Neural cell (in vitro differentiated cells): ENCODE results near the gene SYVN1. TPM values are rescaled to one million over a fixed set of nuclear protein-coding genes. Genes with fewer than 3 reads are reported as not detected.

ENCODE experiments used
- H2AFZ ChIP-seq: fragments of 200-600, 300-800 bp; sonication (generic), shearing (Covaris generic); 2 replicates; pipeline ENCODE4 v1.6.0; 2014; ENCODE audit warnings: low read depth, mild to moderate bottlenecking, antibody characterized with exemption, low read length, moderate library complexity
- H3F3A ChIP-seq: fragments of 200-600 bp; shearing (Covaris generic); 2 replicates; pipeline ENCODE4 v1.6.1; 2016; ENCODE audit warnings: mild to moderate bottlenecking, moderate library complexity, mixed read lengths, antibody characterized with exemption, low read length; ENCODE audit not compliant: insufficient read depth, poor library complexity, severe bottlenecking
- H3K27ac ChIP-seq: fragments of 200-600, 300-800 bp; sonication (generic), shearing (Covaris generic); 2 replicates; pipeline ENCODE4 v1.5.1; 2014; ENCODE audit warnings: mild to moderate bottlenecking, low read length, moderate library complexity
- H3K27me3 ChIP-seq: fragments of 300-800, 200-600 bp; sonication (generic), shearing (Covaris generic); 2 replicates; pipeline ENCODE4 v1.6.0; 2014; ENCODE audit warnings: mild to moderate bottlenecking, low read depth, low read length, moderate library complexity; ENCODE audit not compliant: insufficient read depth
- H3K36me3 ChIP-seq: fragments of 300-800, 200-600 bp; sonication (generic), shearing (Covaris generic); 2 replicates; pipeline ENCODE4 v1.5.1; 2014; ENCODE audit warnings: mild to moderate bottlenecking, antibody characterized with exemption, low read length, moderate library complexity; ENCODE audit not compliant: insufficient read depth
- H3K4me2 ChIP-seq: fragments of 300-800, 200-600 bp; sonication (generic), shearing (Covaris generic); 2 replicates; pipeline ENCODE4 v1.6.0; 2014; ENCODE audit warnings: mild to moderate bottlenecking, low read length
- H3K4me3 ChIP-seq: fragments of 300-800, 200-600 bp; sonication (generic), shearing (Covaris generic); 2 replicates; pipeline ENCODE4 v1.5.1; 2014; ENCODE audit warnings: mild to moderate bottlenecking, low read length, moderate library complexity
- H3K79me2 ChIP-seq: fragments of 200-600 bp; shearing (Covaris generic); replicated peaks from 2 replicates; pipeline ENCODE4 v1.6.0; 2014; ENCODE audit warnings: mild to moderate bottlenecking, low read length, moderate library complexity; ENCODE audit not compliant: insufficient read depth
- H3K9ac ChIP-seq: fragments of 300-800, 200-600 bp; sonication (generic), shearing (Covaris generic); 2 replicates; pipeline ENCODE4 v1.6.1; 2016; ENCODE audit warnings: mild to moderate bottlenecking, low read length, mixed read lengths
- H3K9me2 ChIP-seq: fragments of 200-600 bp; shearing (Covaris generic); 2 replicates; pipeline ENCODE4 v1.6.1; 2016; ENCODE audit warnings: mild to moderate bottlenecking, low read length, mixed read lengths; ENCODE audit not compliant: insufficient read depth
- H3K9me3 ChIP-seq: fragments of 200-600, 300-800 bp; sonication (generic), shearing (Covaris generic); 2 replicates; pipeline ENCODE4 v1.6.1; 2016; ENCODE audit warnings: mild to moderate bottlenecking, mixed run types, low read length, moderate library complexity, mixed read lengths
- H4K20me1 ChIP-seq: fragments of 200-600 bp; shearing (Covaris generic); 2 replicates; pipeline ENCODE4 v1.6.1; 2016; ENCODE audit warnings: mild to moderate bottlenecking, mixed run types; ENCODE audit not compliant: insufficient read depth
- CTCF ChIP-seq: fragments of 450-650 bp; IDR thresholded peaks from 2 replicates; pipeline ENCODE4 v1.5.1; 2014; ENCODE audit warnings: antibody characterized with exemption, mild to moderate bottlenecking, moderate library complexity; ENCODE audit not compliant: poor library complexity, severe bottlenecking
- EP300 ChIP-seq: fragments of 450-650 bp; conservative IDR thresholded peaks from 2 replicates; pipeline ENCODE4 v1.6.1; 2014; ENCODE audit warnings: antibody characterized with exemption, mild to moderate bottlenecking, moderate library complexity; ENCODE audit not compliant: poor library complexity, severe bottlenecking
- EZH2 ChIP-seq: fragments of 200-600, 300-800 bp; shearing (Covaris generic), sonication (generic); IDR thresholded peaks from 2 replicates; pipeline ENCODE4 v1.6.1; 2014; ENCODE audit warnings: antibody characterized with exemption, low read length, borderline replicate concordance, mild to moderate bottlenecking; ENCODE audit not compliant: insufficient read depth, poor library complexity, severe bottlenecking
- MXI1 ChIP-seq: fragments of 450-650 bp; conservative IDR thresholded peaks from 2 replicates; pipeline ENCODE4 v1.6.1; 2014; ENCODE audit warnings: antibody characterized with exemption, mild to moderate bottlenecking; ENCODE audit not compliant: poor library complexity, severe bottlenecking
- POLR2AphosphoS5 ChIP-seq: IDR thresholded peaks from 2 replicates; pipeline ENCODE4 v1.6.1; 2012
- RAD21 ChIP-seq: fragments of 450-650 bp; conservative IDR thresholded peaks from 2 replicates; pipeline ENCODE4 v1.6.1; 2014; ENCODE audit warnings: antibody characterized with exemption, mild to moderate bottlenecking, moderate library complexity
- REST ChIP-seq: IDR thresholded peaks from 2 replicates; pipeline ENCODE4 v1.6.1; 2012; ENCODE audit warnings: borderline replicate concordance
- SMC3 ChIP-seq: fragments of 450-650 bp; conservative IDR thresholded peaks from 2 replicates; pipeline ENCODE4 v1.6.1; 2014; ENCODE audit warnings: antibody characterized with exemption, mild to moderate bottlenecking, moderate library complexity; ENCODE audit not compliant: poor library complexity
- TAF1 ChIP-seq: IDR thresholded peaks from 2 replicates; pipeline ENCODE4 v1.6.1; 2012; ENCODE audit warnings: low read depth
- polyA plus RNA-seq: library from polyadenylated mRNA; depleted of rRNA; stranded (reverse); fragments of >200 nt; gene quantifications from 2 replicates; pipeline ENCODE4 v1.2.3, GENCODE V29; 2014

SYVN1 gene
- polyA plus RNA-seq, 1 donor from 2014 or later, result 12.8 TPM

GRCh38 chr11:65135633-65136145, 1.4 kb upstream of the SYVN1 start:
- H3K9ac ChIP-seq, result peak overlapping the region; percentile 97
- peak overlapping the region; percentile 100 for H3K4me3 ChIP-seq
- no peaks in the 10 kb centered on the region for H4K20me1 ChIP-seq
- H3K9me3 ChIP-seq, result no peaks in the 10 kb centered on the region
- H3K9me2 ChIP-seq, result no peaks in the 10 kb centered on the region
- H2AFZ ChIP-seq, result peak overlapping the region; percentile 87
- H3K27me3 ChIP-seq, result no peaks in the 10 kb centered on the region
- peaks cover 5% of the 10 kb centered on the region for H3F3A ChIP-seq
- TF ChIP-seq MXI1 (no peak), POLR2AphosphoS5 (no peak), REST (no peak), TAF1 (no peak), EP300 (no peak), RAD21 (no peak), SMC3 (no peak), EZH2 (no peak), CTCF (no peak)
- H3K79me2 ChIP-seq, result peaks cover 16% of the 10 kb centered on the region
- H3K27ac ChIP-seq, result peak overlapping the region; percentile 98
- no peaks in the 10 kb centered on the region for H3K36me3 ChIP-seq
- H3K4me2 ChIP-seq, result peak overlapping the region; percentile 92

GRCh38 chr11:65134952-65135632, 773 bp upstream of the SYVN1 start:
- peaks cover 16% of the 10 kb centered on the region for H3K79me2 ChIP-seq
- H3K4me2 ChIP-seq, result peak overlapping the region; percentile 92
- no peaks in the 10 kb centered on the region for H3K9me3 ChIP-seq
- H2AFZ ChIP-seq, result peak overlapping the region; percentile 87
- peaks cover 5% of the 10 kb centered on the region for H3F3A ChIP-seq
- H4K20me1 ChIP-seq, result no peaks in the 10 kb centered on the region
- peak overlapping the region; percentile 98 for H3K27ac ChIP-seq
- TF ChIP-seq CTCF, result no peak
- TF ChIP-seq POLR2AphosphoS5, result peak; percentile 73
- peak; percentile 84 for TF ChIP-seq TAF1
- peak; percentile 69 for TF ChIP-seq MXI1
- no peak for TF ChIP-seq EZH2
- TF ChIP-seq RAD21, result peak; percentile 21
- peak; percentile 25 for TF ChIP-seq SMC3
- no peak for TF ChIP-seq EP300
- TF ChIP-seq REST, result peak; percentile 7
- no peaks in the 10 kb centered on the region for H3K27me3 ChIP-seq
- no peaks in the 10 kb centered on the region for H3K36me3 ChIP-seq
- H3K9me2 ChIP-seq, result no peaks in the 10 kb centered on the region
- H3K4me3 ChIP-seq, result peak overlapping the region; percentile 100
- H3K9ac ChIP-seq, result peak overlapping the region; percentile 97
